Measurements from ENCODE around the gene MYBPH.
A peak's percentile ranks its signal among the peaks of the same experiment; 100 is the strongest.

DNA sequence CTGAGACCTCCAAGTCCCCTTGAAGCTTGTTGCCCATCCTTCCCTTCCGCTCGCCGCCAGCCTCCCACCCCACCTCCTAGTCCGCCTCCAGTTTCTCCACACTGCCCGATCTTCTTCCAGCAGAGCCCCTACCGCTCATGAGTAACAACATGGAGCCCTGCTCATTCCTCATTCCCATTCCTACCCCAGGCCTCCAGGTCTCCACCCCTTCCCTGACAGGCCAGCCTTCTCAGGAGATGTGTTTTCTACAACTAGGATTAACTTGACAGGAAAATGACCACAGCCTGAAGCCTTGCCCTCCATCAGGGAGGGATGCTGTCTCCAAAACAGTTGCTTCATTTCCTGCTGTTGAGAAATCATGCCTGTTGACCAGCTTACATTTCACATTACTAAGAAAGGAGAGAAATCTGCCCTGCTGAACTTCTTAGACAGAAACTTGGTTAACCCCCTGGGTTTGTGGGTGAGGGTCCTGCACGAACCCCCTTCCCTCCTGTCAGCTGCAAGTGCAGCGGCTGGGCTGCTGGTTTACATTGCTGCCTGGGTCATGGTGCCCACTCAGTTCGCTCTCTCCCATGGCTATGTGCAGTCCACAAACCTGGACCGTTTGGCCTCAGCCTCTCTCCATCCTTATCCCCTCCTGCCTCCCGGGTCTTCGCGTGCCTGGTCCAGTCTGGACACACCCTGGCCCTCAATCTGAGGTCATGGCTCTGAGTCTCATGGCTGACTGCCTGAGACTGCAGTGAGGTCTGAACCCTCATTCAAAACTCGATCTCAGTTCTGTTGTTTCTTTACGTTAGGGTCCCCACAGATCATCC, 27.0 kb upstream of the MYBPH start:
- TF ChIP-seq, protein P1, sequence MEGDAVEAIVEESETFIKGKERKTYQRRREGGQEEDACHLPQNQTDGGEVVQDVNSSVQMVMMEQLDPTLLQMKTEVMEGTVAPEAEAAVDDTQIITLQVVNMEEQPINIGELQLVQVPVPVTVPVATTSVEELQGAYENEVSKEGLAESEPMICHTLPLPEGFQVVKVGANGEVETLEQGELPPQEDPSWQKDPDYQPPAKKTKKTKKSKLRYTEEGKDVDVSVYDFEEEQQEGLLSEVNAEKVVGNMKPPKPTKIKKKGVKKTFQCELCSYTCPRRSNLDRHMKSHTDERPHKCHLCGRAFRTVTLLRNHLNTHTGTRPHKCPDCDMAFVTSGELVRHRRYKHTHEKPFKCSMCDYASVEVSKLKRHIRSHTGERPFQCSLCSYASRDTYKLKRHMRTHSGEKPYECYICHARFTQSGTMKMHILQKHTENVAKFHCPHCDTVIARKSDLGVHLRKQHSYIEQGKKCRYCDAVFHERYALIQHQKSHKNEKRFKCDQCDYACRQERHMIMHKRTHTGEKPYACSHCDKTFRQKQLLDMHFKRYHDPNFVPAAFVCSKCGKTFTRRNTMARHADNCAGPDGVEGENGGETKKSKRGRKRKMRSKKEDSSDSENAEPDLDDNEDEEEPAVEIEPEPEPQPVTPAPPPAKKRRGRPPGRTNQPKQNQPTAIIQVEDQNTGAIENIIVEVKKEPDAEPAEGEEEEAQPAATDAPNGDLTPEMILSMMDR (IDR thresholded peaks at IDR 0.05 in 8 of 11, conservative IDR thresholded peaks at IDR 0.05 in 3 of 11) = no peak
- TF ChIP-seq POLR2A (IDR thresholded peaks at IDR 0.05) (no peak), POLR2AphosphoS5 (IDR thresholded peaks at IDR 0.05) (peak in 2 of 3 donors; percentile 34 to 64)
